ENCODE measurements around the gene SRL.

Gene SRL

GRCh38 chr16:4194661-4195060, 47.2 kb downstream of the SRL start:
- no peak for ATAC-seq
- no peak for TF ChIP-seq TOX (CRISPR knock-in tag; IDR thresholded peaks at IDR 0.05; ENCODE audit: borderline replicate concordance)
- no peak for TF ChIP-seq GLIS3 (CRISPR knock-in tag; IDR thresholded peaks at IDR 0.05)
- TF ChIP-seq ESRRG (CRISPR knock-in tag; IDR thresholded peaks at IDR 0.05) = no peak
- TF ChIP-seq ZNF70 (CRISPR knock-in tag; IDR thresholded peaks at IDR 0.05) = no peak
- no peak for TF ChIP-seq TSHZ2 (CRISPR knock-in tag; IDR thresholded peaks at IDR 0.05)
- TF ChIP-seq ZFP3 (CRISPR knock-in tag; IDR thresholded peaks at IDR 0.05) = no peak
- no peak for TF ChIP-seq RARB (CRISPR knock-in tag; IDR thresholded peaks at IDR 0.05)
- TF ChIP-seq TCF4 (CRISPR knock-in tag; IDR thresholded peaks at IDR 0.05; ENCODE audit: borderline replicate concordance) = no peak
- TF ChIP-seq CREB5 (CRISPR knock-in tag; IDR thresholded peaks at IDR 0.05; ENCODE audit: low read depth) = no peak
- TF ChIP-seq ARNTL (CRISPR knock-in tag; IDR thresholded peaks at IDR 0.05; ENCODE audit: borderline replicate concordance, low read depth) = no peak
- no peak for TF ChIP-seq ZNF8 (CRISPR knock-in tag; IDR thresholded peaks at IDR 0.05)

GRCh38 chr16:4193920-4194319, 48.0 kb downstream of the SRL start:
- no peak for ATAC-seq
- TF ChIP-seq OSR1 (CRISPR knock-in tag; IDR thresholded peaks at IDR 0.05) (no peak), PPARA (CRISPR knock-in tag; IDR thresholded peaks at IDR 0.05; ENCODE audit: borderline replicate concordance) (no peak), TSHZ2 (CRISPR knock-in tag; IDR thresholded peaks at IDR 0.05) (no peak), PATZ1 (CRISPR knock-in tag; IDR thresholded peaks at IDR 0.05; ENCODE audit: borderline replicate concordance) (no peak), ZNF565 (CRISPR knock-in tag; conservative IDR thresholded peaks at IDR 0.05; ENCODE audit: low read depth) (no peak), POU6F1 (CRISPR knock-in tag; IDR thresholded peaks at IDR 0.05; ENCODE audit: borderline replicate concordance, low read depth) (no peak), ZNF8 (CRISPR knock-in tag; IDR thresholded peaks at IDR 0.05) (no peak), CSRNP3 (CRISPR knock-in tag; IDR thresholded peaks at IDR 0.05) (no peak), ZNF70 (CRISPR knock-in tag; IDR thresholded peaks at IDR 0.05) (no peak), CSDC2 (CRISPR knock-in tag; IDR thresholded peaks at IDR 0.05) (no peak), CREB5 (CRISPR knock-in tag; IDR thresholded peaks at IDR 0.05; ENCODE audit: low read depth) (no peak), GLIS3 (CRISPR knock-in tag; IDR thresholded peaks at IDR 0.05) (no peak), BACH2 (CRISPR knock-in tag; IDR thresholded peaks at IDR 0.05; ENCODE audit: borderline replicate concordance) (no peak)

All from SK-N-SH treated with all-trans-retinoic acid at 6 μM for 48 hours (cell line).